Left lobe of liver (tissue), 2 donors: Measurements from ENCODE around the gene IGF2BP2. TPM values are rescaled to one million over a fixed set of nuclear protein-coding genes. Genes with fewer than 3 reads are reported as not detected.
A peak's percentile ranks its signal among the peaks of the same experiment; 100 is the strongest.
"Not testable (repeated sequence)": the region's sequence is repeated elsewhere in the genome, so short reads cannot be mapped to it uniquely, and the experiment has no call there.

Experiments used
- ATAC-seq: fragments of 200-7000 bp; cut with Tn5 transposase; one replicate; pipeline ENCODE4 v1.9.1; 2020; ENCODE audit warnings: mild to moderate bottlenecking, moderate library complexity
- DNase-seq: peaks from one replicate; pipeline ENCODE4 v3.0.0-alpha.2; 2020; ENCODE audit warnings: low spot score
- total RNA-seq: library from RNA; stranded (reverse); gene quantifications from one replicate; pipeline ENCODE4 v1.2.1, GENCODE V29; 2021
- donor health status: DM: no; HTN: no; CAD: no; lungs with moderate emphysema.
- donor health status: DM: no; HTN: yes; CAD: no.

Gene IGF2BP2
- 1.2 TPM for total RNA-seq

DNA sequence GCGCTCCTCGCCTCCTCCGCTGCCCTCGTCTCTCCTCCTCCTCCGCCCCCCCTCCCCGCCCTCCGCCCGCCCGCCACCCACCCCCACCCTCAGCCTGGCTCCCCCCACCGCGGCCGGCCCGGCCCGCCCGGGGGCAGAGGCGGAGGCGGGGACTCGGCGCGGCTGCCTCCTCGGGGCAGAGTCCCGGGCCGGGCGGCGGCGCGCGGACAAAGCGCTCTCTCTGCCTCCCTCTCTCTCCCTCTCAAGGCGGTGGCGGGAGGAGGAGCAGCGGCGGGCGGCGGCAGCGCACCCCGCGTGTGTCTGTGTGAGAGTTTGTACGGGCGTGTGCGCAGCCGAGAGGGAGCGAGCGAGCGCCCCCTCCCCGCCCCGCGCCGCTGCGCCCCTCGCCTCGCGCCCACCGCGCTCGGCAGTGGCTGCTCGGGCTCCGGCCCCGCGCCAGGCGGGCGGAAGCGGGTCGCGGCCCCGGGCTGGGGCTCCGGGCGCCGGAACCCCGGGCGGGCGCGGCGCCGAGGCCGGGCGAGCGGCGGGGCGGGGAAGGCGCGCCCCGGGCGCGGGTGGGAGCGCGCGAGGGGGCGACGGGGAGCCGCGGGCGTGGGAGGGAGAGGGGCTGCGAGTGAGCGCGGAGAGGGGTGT, at the start of gene IGF2BP2:
Gene IGF2BP2 (minus strand): TSS at position 37 of the 633 bp plus-strand sequence. CDS start 82 bp downstream, outside the sequence.
- DNase-seq (peak; percentile 55), ATAC-seq (peak; percentile 80)

DNA sequence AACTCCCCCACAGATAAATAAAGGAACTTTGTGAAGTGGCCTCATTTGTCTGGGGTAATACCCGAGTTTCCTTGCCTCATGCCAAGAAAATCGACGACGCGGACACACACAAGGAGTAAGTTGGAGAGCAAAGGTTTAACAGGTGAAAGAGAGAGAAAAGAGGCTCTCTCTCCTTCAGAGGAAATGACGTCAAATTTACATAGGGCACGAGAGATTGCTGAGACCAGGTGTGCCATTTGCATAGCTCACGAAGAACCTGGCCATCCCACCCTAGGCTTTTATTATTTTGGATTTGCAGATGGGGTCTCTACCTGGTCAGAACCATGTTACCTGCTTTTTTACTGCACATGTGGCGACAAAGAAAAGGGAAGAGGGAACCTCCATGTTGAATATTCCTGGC, 49.3 kb upstream of the IGF2BP2 start:
- DNase-seq (no peak), ATAC-seq (no peak)

DNA sequence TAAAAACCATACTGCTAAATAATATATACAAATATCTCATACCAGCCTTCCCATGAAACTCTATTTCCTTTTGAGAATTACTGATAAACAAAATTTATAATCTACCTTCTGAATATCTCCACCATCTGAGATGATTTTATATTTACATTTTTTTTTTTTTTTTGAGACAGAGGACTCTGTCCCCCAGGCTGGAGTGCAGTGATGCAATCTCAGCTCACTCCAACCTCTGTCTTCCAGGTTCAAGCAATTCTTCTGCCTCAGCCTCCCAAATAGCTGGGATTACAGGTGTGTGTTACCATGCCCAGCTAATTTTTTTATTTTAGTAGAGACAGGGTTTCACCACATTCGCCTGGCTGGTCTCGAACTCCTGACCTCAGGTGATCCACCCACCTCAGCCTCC, 42.8 kb upstream of the IGF2BP2 start:
- no peak for ATAC-seq

DNA sequence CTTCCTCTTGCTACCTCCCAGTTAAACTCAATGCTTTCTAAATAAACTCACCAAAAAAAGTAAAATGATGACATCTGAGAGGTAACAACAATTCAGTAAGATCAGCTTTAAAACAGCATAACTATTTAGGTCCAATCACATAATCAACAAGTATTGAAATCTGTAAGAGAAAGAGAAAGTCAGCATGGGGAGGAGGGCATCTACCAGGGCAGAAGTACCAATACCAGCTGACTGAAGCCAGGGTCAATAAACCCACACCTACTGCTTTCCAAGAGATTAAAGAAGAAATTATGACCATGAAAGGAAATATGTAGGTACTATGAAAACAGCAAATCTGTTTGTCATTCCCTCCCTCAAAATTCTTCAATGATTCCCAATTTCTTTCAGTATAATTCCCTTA, 42.2 kb upstream of the IGF2BP2 start:
- ATAC-seq = no peak

More for the DNA sequence above, 42.8 kb upstream of the IGF2BP2 start:
- no peak for DNase-seq

DNA sequence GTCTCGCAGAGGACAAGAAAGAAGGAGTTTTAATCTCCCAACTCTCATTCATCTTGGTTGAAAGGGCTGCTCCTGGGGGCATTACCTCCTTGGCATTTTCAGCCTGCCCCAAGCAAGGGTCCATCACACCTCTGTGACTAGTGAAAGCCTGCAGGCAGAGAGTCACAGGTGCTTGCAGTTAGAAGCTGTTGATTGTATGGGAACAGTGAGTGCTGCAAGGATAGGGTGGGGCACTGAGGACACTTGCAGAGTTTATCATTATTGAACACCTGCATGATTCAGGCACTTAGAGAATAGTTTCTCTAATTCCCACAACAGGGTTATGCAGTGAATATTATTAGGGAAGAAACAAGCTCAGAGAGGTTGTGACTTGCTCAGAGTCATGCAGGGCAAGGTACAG, 41.7 kb upstream of the IGF2BP2 start:
- ATAC-seq (no peak), DNase-seq (no peak)

More for the DNA sequence above, 42.2 kb upstream of the IGF2BP2 start:
- no peak for DNase-seq

DNA sequence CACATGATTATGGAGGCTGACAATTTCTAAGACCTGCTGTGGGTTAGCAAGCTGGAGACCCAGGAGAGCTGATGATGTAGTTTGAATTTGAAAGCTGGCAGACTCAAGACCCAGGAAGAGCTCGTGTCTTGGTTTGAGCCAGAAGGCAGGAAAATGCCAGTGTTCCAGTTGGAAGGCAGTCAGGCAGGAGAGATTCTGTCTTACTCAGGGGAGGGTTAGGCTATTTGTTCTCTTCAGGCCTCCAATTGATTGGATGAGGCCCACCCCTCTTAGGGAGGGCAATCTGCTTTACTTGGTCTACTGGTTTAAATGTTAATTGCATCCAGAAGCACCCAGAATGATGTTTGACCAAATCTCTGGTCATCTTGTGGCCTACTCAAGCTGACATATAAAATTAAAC, 40.4 kb upstream of the IGF2BP2 start:
- no peak for ATAC-seq
- no peak for DNase-seq

DNA sequence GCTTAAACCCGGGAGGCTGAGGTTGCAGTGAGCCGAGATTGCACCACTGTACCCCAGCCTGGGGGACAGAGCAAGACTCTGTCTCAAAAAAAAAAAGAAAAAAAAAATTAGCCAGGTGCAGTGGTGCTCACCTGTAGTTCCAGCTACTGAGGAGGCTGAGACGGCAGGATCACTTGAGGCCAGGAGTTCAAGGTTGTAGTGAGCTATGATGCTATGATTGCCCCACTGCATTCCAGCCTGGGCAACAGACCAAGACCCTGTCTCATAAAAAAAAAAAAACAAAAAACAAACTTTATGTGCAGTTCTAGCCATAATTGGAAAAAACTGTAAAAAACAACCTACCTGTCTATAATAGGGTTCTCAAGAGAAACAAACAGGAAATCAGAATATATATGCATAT, 39.9 kb upstream of the IGF2BP2 start:
- ATAC-seq = no peak
- DNase-seq = no peak

DNA sequence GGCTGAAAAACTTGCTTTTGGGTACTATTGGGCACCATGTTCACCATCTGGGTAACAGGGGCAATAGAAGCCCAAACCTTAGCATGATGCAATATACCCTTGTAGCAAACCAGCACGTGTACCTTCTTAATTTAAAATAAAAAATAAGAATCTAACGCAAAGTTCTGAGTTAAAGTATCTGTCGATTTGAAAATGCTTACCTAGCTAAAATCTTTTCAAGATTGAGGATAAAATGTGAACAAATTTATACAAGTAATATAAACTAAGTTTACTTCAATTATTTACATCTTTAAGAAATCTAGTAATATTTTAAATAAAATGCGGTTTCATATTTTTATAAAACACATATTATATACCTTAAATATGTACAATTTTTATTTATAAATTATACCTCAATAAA, 38.1 kb upstream of the IGF2BP2 start:
- ATAC-seq (no peak), DNase-seq (no peak)

DNA sequence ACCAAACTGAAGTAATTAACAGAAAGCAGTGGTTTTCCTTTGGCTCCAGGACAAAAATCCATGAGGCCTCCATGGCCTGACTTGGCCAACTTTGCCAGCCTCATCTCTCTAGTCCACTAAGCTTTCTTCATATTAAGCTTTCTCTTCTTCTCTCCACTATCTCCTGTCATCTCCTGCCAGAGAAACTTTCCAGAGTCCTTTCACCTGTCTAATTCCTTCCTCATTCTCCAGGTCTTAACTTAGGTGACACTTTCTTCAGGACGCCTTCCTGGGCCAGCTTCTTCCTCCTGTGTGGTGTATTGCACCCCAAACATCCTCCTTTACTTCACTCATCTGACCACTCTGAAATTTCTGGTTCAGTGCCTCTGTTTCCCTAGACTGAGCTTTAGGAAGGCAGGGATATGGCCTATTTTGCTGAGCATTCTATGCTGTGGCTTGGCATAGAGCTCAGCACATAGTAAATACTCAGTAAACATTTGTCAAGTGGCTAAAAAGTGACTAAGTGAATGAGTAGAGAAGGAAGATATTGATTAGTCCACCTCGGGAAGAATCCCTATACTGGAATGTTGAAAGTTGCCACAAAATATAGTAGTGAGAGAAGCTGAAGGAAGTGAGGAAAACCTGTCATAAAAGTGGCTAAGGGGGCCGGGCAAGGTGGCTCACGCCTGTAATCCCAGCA, 34.6 kb upstream of the IGF2BP2 start:
- ATAC-seq = no peak
- DNase-seq = no peak

DNA sequence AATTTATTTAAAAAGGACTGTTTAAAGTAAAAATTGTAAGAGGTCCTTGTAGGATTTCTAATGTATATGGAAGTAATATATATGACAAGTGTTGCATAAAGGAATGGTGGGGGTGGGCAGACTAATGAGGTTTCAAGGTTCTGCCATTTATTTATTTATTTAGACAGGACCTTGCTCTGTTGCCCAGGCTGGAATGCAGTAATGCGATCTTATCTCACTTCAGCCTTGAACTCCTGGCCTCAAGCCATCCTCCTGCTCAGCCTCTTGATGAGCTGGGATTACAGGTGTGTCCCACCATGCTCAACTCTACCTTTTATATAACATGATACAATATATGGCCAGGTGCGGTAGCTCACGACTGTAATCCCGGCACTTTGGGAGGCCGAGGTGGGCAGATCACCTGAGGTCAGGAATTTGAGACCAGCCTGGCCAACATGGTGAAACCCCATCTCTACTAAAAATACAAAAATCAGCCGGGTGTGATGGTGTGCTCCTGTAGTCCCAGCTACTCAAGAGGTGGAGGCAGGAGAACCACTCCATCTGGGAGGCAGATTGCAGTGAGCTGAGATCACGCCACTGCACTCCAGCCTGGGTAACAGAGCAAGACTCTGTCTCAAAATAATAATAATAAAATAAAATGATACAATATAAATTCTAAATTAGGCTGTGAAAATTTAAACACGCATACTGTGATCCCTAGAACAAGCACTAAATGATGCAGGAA, 33.8 kb upstream of the IGF2BP2 start:
- no peak for DNase-seq
- no peak for ATAC-seq

DNA sequence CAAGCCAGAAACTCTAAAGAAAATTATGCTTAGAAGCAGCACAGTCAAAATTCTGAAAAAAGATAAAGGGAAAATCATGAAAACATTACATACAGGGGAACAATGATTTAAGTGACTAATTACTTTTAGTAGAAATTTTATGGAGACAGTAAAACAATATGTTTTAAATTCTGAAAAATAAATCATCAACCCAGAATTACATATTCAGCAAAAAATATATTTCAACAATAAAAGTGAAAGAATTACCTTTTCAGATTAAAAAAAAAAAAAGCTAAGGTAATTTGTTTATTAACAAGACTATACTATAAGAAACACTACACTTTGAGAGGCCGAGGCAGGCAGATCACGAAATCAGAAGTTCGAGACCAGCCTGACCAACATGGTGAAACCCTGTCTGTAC, 32.4 kb upstream of the IGF2BP2 start:
- ATAC-seq = no peak
- no peak for DNase-seq

DNA sequence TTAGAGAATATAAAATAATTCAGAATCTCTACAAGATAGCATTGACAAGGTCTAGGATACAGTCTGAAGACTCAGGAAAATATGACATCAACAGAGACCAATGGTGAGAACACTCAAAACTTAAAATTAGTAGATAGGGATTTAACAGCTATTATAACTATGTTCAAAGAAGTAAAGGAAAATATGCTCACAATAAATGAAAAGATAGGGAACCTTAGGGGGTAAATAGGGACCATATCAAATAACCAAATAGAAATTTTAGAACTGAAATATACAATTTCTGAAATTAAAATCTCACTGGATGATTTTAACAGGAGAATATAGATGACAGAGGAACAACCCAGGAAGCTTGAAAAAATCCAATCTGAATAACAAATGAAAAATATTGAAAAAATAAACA, 31.8 kb upstream of the IGF2BP2 start:
- ATAC-seq (no peak), DNase-seq (no peak)

DNA sequence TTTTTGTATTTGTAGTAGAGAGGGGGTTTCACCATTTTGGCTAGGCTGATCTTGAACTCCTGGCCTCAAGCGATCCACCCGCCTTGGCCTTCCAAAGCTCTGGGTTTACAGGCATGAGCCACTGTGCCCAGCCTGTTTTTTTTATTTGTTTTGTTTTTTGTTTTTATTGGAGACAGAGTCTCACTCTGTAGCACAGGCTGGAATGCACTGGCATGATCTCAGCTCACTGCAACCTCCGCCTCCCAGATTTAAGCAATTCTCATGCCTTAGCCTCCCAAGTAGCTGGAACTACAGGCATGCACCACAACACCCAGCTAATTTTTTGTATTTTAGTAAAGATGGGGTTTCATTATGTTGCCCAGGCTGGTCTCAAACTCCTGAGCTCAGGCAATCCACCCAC, 28.9 kb upstream of the IGF2BP2 start:
- not testable (repeated sequence) for DNase-seq, ATAC-seq

DNA sequence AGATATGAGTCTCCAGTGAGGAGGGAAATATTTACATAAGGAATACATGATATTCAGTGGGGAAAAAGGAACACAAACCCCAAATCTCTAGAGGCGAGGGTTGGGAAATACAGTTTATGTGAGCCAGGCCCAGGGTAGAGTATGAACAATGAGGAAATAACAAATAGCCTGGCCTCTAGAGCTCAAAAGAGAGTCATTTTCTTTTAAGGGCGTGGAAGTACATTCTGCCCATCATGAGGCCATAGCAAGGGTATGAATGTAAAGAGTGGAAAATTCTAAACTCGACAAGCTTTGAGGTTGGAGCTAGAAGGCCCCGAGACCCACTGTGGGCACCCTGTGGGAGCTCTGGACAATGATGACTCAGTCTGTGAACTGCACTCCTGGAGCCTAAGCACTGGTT, 27.8 kb upstream of the IGF2BP2 start:
- ATAC-seq (no peak), DNase-seq (no peak)

DNA sequence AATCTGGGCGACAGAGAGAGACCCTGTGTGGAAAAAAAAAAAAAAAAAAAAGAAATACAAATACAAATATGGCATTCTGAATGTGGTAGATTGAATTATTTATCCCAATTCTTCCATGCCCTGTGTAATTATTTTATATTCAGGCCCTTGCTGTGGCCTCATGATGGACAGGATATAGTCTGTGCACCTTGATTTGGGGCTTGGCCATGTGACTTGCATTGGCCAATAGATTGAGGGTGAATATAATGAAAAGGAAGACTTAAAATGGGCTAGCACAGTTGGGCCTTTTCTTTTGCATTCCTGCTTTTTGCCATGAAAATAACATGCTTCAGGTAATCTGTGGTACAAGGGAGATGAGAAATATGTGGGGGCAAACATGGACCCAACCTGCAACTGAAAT, 27.1 kb upstream of the IGF2BP2 start:
- ATAC-seq = no peak
- no peak for DNase-seq

DNA sequence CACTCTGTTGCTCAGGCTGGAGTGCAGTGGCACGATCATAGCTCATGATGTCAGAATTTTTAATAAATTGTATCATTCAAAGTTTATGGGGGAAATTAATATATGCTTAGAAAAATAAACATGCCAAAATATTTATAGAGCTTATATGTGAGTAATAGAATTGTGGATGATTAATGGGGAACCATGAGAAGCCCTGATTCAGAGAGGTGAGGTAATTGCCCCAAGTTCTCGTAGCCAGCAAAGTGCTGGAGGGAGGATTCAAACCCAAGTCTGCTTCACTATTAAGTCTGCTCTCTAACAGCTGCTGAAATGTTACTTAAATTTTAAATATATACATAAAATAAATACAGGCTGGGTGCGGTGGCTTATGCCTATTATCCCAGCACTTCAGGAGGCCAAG, 26.2 kb upstream of the IGF2BP2 start:
- ATAC-seq (no peak), DNase-seq (no peak)

DNA sequence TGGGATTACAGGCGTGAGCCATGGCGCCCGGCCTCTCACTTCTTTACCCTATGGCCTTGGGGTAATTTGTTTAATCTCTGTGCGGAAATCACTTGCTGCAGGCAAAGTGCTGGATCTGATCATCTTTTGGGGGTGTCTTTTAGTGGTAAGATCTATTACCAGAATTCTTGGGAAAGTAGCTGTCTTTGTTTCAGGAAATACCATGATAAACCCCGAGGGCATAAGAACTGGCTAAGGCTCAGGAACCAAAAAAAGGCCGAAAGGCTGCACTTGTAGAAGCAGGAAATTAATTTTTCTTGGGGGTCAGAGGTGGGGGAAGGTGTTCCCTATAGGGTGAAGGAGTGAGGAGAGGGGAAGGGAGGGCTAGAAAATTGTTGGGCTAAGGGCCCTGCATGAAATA, 22.7 kb upstream of the IGF2BP2 start:
- ATAC-seq = no peak
- DNase-seq = no peak

DNA sequence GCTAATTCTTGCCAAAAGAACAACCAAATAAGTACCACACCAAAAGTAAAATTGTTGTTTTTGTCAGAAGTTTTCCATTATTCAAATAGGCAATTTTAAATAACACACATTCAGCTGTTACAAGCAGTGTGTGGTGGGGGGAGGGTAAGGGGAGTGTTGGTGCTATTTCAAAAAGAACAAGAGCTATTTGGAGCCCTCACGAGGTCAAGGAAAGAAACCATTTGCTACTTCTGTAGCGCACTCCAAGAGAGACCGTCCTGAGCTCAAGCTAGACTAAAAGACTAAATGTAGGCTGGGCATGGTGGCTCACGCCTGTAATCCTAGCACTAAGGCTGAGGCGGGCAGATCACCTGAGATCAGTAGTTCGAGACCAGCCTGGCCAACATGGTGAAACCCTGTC, 21.2 kb upstream of the IGF2BP2 start:
- ATAC-seq (no peak), DNase-seq (no peak)

DNA sequence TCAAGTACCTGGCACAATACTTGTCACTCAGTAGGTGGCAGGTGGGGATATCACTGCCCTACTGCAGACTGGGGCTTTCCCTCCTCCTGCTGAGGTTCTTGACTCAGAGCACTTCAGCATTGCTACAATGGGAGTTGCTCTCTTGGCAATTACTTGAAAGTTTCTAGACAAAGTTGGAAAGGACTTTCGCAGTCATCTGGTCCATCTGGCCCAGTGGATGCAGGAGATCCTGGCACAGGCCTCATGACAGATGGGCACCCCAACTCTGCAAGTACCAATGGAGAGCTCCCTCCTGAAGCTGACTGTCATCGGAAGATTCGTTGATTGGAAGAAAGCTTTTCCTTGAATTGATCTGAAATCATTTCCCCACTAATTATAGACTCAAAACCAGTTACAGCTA, 19.2 kb upstream of the IGF2BP2 start:
- DNase-seq (no peak), ATAC-seq (no peak)

DNA sequence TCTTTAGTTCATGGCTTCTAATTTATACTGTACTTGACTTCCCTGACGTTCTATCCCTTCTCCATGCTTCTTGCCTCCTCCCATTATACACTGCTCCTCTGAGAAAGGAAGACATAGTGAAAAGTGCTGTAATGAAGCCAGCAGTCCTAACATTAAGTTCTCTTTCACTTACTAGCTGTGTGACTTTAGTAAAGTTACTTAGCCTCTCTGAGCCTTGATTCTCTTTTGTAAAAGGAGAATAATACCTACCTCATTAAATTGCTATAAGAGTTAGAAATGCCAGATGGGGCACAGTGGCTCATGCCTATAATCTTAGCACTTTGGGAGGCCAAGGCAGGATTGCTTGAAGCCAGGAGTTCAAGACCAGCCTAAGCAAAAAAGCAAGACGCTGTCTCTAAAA, 18.8 kb upstream of the IGF2BP2 start:
- ATAC-seq = no peak
- DNase-seq = no peak

DNA sequence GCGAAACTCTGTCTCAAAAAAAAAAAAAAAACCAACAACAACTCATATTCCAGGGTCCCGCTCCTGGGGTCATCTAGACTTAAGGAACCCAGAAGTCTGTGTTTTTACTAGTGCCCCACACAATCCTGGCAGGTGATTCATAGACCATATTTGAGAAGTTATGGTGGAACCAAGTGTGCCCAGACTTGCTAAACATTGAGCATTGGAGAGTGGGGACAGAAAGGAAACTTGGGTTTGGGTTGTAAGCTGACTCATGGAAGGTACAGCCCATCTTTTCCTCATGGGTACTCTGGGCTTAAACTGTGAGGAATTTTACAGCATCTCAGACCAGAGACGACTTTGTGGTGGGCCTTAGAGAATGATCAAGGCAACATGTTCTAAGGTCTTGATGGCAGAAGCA, 18.3 kb upstream of the IGF2BP2 start:
- DNase-seq (no peak), ATAC-seq (no peak)

DNA sequence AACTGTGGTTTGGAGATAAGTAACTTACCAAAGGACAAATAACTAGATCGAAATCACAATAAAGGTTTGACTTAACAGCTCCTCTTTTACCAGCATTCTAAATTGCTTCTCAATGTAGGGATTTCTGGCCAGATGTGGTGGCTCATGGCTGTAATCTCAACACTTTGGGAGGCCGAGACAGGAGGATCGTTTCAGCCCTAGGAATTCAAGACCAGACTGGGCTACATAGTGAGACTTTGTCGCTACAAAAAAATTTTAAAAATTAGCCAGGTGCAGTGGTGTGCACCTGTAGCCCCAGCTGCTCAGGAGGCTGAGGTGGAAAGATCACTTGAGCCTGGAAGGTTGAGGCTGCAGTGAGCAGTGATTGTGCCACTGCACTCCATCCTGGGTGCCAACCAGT, 17.4 kb upstream of the IGF2BP2 start:
- ATAC-seq (no peak), DNase-seq (no peak)
